T follicular helper cell (primary cell): Measurements from ENCODE around the gene SEMA3D.

Source experiments
- DNase-seq: peaks from one replicate; pipeline ENCODE4 v3.0.0-alpha.2; 2020; ENCODE audit warnings: low read depth
- total RNA-seq, 2 experiments: gene quantifications; one replicate each; lab custom pipeline; 2026; lab: John Stamatoyannopoulos, UW

Gene SEMA3D
- total RNA-seq: 0 to 0.13 reads per million in 2 experiments

DNA sequence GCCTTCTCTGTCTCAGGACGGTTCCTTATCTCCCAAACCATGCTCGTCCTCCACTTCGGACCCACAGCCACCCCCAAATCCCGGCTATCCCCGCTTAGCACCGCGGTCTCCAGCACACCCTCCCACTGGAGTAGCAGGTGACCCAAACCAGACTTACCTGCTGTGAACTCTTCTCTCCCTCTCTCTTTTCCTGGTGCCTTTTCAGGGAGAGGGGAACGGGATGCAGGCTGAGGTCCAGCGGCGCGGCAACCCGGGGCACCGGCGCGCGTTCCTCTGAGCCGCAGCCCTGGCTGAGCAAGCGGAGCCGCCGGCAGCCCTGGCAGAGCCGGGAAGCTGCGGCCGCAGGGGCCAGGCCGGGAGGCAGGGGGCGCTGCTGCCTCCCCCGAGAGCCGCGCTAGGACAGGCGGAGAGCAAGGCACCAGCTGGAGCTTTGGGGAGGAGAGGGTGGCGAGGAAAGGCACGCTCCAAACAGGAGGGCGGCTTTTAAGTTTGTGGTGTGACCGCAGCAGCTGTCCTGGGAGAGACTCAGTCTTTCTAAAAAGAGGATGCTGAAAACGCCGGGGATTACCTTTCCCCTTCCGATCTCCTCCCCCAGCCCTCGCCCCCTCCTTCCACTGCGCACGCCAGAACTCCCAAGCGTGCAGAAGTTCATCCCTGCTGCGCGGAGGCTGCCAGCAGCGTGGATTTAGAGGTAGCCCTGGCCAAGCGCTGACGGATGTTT is at the start of gene SEMA3D:
Gene SEMA3D, minus strand, starts transcription at position 536 of the 721 bp plus-strand sequence. CDS start 65,165 bp downstream, outside the sequence.
- DNase-seq: no peak

DNA sequence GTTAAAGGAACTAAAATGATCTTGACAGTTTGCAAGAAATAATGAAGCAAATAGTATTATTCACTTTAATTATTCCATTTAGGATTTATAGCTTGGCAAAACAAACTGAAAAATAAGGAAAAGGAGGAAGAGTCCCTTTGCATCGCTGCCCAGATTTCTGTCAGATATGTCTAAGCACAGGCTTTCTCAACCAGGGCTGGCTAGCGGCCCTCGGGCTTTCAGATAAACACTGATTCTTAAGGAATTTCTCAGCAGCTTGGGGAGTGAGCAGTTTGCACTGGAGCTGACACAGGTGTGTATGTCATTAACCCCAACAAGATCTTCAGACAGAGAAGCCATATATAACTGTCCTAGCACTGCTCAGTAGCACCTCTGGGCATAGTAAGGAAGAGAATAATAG is 47.9 kb upstream of the SEMA3D start:
- no peak for DNase-seq

- no peak for DNase-seq
Measured at GRCh38 chr7:85232068-85232467, 45.2 kb upstream of the SEMA3D start.

GRCh38 chr7:85230623-85231022 is 43.8 kb upstream of the SEMA3D start:
- no peak for DNase-seq

- no peak for DNase-seq
Measured at GRCh38 chr7:85229544-85229943, 42.7 kb upstream of the SEMA3D start.

DNA sequence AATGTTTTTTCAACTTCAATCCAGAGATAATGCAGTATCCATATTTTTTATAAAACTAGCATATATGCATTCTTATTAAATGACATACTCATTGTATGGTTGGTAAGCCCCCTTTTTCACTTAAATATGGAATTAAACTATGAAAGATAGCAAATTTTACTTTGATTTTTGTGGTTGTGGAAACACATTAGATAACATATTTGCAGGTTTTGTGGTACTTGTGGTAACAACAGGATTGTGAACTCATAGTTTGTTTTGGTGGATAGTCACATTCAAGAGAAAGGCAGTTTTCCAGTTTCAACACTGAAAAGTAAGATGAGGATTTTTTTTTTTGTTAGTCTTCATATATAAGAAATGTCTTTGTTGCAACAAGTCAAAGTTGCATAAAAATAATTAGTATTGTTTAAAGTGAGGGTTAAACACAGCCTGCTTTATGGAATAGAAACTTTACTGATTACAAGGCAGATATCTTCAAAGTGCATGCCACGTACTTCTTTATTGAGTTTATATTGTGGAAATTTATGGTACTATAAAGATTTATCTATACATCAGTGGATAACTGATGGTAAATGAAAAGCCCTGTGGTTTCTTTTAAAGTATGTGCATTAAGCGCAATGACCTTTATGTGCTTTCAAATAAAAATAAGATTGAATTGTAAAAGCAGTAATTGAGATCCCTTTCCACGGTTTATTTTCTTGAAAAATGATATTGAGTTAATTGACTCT is 39.7 kb upstream of the SEMA3D start:
- DNase-seq: no peak

- no peak for DNase-seq
Measured at GRCh38 chr7:85224171-85224570, 37.3 kb upstream of the SEMA3D start.

- DNase-seq: no peak
Measured at GRCh38 chr7:85222522-85222921, 35.7 kb upstream of the SEMA3D start.

- no peak for DNase-seq
Measured at GRCh38 chr7:85221796-85222195, 34.9 kb upstream of the SEMA3D start.

DNA sequence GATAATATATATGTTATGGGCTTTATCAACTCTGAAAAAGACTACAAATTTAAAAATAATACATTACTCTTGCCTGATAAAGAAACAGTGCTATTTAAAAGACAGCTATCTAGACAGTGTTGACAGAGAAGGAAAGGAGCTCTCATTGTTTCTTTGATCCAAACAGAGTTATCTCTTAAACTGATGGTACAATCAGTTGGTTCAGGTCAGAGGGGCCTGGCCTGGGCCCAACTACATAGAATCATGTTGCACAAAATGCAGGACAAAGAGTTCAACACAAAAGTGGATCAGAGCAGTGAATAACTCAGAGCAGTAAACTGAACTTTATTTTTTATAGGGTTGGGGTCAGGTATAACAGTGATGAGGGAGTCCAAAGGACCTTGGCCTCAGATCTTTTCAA is 33.8 kb upstream of the SEMA3D start:
- no peak for DNase-seq

DNA sequence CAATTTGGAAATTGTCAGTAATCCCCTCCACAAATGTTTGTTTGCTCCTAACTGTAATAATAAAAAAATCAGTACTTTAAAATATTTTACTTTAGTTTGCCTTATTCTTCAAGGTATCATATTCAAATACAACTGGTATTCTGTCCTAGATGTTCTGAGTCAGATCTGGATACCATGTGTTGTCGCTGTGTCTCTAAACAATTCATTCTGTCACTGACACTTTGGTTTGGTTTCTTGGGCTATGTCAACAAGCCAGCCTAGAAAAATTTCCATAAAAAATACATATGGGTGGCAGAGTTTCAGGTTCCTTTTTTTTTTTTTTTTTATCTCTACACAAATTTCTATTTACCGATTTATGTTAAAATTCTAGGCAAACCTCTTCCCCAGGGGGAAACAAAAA is 33.2 kb upstream of the SEMA3D start:
- DNase-seq: no peak

GRCh38 chr7:85217085-85217484 is 30.2 kb upstream of the SEMA3D start:
- no peak for DNase-seq

DNA sequence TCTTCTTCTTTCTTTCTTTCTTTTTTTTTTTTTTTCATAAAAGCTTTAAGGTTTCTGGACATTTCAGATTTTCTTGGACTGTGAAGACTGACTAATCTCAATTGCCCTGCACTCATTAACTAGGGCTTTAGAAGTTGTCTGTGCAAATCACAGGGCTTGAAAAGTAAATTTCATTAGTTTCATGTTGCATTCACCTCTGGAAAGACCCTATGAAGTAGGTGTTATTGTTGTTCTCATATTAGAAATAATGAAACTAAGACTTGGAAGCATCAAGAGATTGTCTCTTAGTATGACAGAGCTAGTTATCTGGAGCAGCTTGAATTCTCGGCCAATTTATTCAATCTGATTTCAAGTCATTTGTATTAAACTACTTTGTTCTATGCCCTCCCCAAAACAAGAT is 28.2 kb upstream of the SEMA3D start:
- no peak for DNase-seq

DNA sequence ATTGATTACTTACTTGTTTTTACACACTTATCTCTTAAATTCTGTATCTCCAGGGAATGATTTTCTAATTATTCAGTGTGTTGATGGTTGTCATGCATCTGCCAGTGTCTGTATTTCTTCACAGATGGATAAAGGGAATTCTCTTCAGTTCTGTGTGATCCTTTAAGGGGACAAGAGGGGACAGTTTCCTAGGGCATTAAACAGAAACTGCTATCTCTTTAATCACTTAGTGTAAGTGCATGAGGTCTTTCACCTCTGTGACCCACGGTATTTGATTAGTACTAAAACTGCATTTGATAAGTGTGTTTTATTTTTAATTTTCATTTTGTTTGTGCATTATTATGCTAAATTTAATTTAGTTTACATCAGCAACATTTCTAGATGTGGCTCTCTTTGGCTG is 26.6 kb upstream of the SEMA3D start:
- DNase-seq: no peak

GRCh38 chr7:85205754-85206153 is 18.9 kb upstream of the SEMA3D start:
- DNase-seq: no peak

DNA sequence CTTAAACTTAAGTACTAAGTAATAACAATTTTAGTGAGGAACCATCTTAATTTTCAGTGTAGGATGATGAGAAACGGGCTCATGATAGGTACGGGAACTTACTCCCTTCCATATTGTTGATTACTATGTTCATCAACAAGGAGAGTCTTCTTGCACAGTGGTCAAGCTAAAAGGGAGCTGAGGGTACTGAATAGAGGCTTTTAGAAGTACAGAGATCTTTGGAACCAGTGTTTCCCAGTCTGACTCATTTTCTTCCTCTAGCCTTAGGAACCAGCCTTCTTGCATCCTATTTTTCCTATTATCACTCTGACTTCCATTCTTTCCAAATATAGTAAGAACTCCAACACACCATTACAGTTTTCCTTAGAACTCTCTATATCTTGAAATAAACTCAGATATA is 17.6 kb upstream of the SEMA3D start:
- DNase-seq: no peak

- DNase-seq: no peak
Measured at GRCh38 chr7:85204061-85204460, 17.2 kb upstream of the SEMA3D start.

GRCh38 chr7:85201209-85201608 is 14.4 kb upstream of the SEMA3D start:
- DNase-seq: no peak

GRCh38 chr7:85196696-85197095 is 9.8 kb upstream of the SEMA3D start:
- DNase-seq: no peak

DNA sequence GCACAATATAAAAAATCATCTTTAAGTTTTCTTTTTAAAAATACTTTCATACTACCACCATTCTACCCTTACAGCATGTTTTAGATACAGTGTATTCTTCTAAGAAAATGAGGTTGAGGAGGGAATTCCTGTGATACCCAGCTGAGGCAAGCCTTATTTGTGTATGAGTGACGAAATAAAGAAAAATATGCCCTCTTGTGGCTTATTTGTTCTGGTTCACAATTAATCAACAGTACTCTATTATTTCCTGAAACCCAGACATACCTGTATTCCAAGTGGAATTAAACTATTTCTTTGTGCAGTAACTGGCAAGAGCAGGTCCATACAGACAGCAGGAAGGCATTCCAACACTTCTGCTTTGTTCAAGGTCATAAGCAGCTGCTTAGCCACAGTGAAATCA is 4.5 kb upstream of the SEMA3D start:
- DNase-seq: no peak

DNA sequence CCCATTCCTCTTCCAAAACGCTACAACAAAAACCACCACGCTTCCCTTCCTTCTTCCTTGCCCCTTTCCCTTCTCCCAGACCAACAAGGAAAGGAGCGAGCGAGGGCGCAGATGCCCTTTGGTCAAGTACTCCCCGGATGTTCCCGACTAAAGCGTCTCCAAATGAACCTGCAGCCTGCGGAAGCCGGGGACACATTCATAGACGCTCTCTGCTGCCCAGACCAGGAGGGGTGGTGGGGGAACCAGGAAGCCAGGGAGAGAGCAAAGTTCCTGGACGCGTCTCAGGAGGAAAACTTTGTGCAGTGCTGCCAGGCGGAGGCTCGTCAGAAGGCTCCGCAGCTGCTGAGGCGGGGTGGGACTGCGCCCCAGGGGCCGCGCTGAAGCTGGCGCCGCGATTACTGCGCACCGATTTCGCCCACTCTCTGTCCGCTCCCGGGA is 754 bp downstream of the SEMA3D start:
- no peak for DNase-seq

DNA sequence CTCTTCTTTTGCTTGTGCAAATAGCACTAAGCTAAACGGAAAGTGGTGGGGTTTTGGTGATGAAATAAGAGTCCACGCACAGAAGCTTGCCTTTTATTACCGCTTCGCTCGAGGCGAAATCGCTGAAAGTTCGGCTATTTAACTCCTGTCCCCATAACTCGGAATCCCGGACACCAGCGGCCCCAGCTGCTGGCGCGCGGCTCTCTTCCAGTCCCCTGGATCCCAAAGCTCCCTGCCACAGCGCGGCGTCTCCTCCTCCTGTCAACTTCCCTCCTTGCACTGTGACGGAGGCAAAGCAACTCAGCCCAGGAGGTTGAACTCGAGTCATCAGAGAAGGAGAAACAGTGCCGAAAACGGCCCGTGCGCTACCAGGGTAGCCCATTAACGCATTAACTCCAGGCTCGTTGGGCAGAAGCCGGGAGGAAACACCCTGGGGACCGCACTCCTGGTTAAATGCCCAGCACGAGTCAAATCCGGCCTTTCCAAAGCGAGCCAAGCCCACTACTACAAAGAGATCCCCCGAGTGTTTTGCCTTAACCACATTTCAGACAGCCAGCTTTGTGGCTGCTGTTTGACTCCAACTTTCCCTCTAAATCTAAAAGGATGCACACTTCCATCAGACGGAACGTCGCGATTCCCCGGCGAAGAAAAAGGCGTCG is 1.3 kb downstream of the SEMA3D start:
- no peak for DNase-seq
